Gastrocnemius medialis (tissue), 4 donors: ENCODE results near the gene POPDC2. TPM values are rescaled to one million over a fixed set of nuclear protein-coding genes. Genes with fewer than 3 reads are reported as not detected.

Source experiments
- ATAC-seq, 2 donors: fragments of 150-250 bp; one replicate each; pipeline ENCODE4 v1.9.1; 2016
- DNase-seq, 2 donors: peaks; one replicate each; pipeline ENCODE4 v3.0.0-alpha.2; 2019
- H3K27ac ChIP-seq, 4 donors: fragments of 200-600 bp; sonication (generic); 1 replicate in 1 of 4; 2 replicates in 3 of 4; pipeline ENCODE4 v1.5.1; 2016 to 2018; ENCODE audit warnings: mild to moderate bottlenecking in 2 of 4, moderate library complexity in 1 of 4
- H3K27me3 ChIP-seq, 3 donors: fragments of 200-600 bp; sonication (generic) in 2 of 3; 1 replicate in 1 of 3; 2 replicates in 2 of 3; pipeline versions ENCODE4 v1.5.1 to v1.6.0; 2016 to 2019; ENCODE audit warnings: mild to moderate bottlenecking in 1 of 3, moderate library complexity in 1 of 3
- H3K36me3 ChIP-seq, 2 donors: fragments of 200-600 bp; sonication (generic) in 1 of 2; one replicate each; pipeline ENCODE4 v1.5.1; 2017 to 2018
- H3K4me1 ChIP-seq, 2 donors: fragments of 200-600 bp; sonication (generic) in 1 of 2; one replicate each; pipeline ENCODE4 v1.5.1; 2016 to 2017; ENCODE audit warnings: mild to moderate bottlenecking in 2 of 2
- H3K4me3 ChIP-seq, 4 donors: fragments of 200-600 bp; sonication (generic) in 3 of 4; 1 replicate in 1 of 4; 2 replicates in 3 of 4; pipeline ENCODE4 v1.5.1; 2016 to 2019; ENCODE audit warnings: mild to moderate bottlenecking in 2 of 4
- H3K9me3 ChIP-seq, 3 donors: fragments of 200-600 bp; sonication (generic) in 2 of 3; 1 replicate in 1 of 3; 2 replicates in 2 of 3; pipeline ENCODE4 v1.5.1; 2016 to 2019
- CTCF ChIP-seq, 5 experiments: fragments of 450-650 bp in 3 of 5; fragments of 200-600 bp in 2 of 5; sonication (generic) in 2 of 5; IDR thresholded peaks in 4 of 5; conservative IDR thresholded peaks in 1 of 5; 1 replicate in 4 of 5; 2 replicates in 1 of 5; pipeline ENCODE4 v1.5.1; 2016 to 2019; ENCODE audit warnings: antibody characterized with exemption in 5 of 5, mild to moderate bottlenecking in 3 of 5, moderate library complexity in 3 of 5
- POLR2A ChIP-seq, 2 donors: fragments of 450-650 bp; IDR thresholded peaks; one replicate each; pipeline ENCODE4 v1.6.1; 2017; ENCODE audit warnings: antibody characterized with exemption in 2 of 2, mild to moderate bottlenecking in 2 of 2, moderate library complexity in 2 of 2
- in situ Hi-C, 4 donors: fragments of 200-750 bp; cut with MboI; loops; one replicate each; pipeline versions ENCODE4 v1.15.0 to v1.8.0; 2017; ENCODE audit warnings: low sequenced_read_pairs in 4 of 4
- intact Hi-C: fragments of 100-400 bp; cut with DNase I; formaldehyde crosslinking; loops from one replicate; pipeline ENCODE4 v1.15.1; 2023; ENCODE audit warnings: low total_unique reads
- total RNA-seq, 4 donors: library from RNA; depleted of rRNA; stranded (reverse); fragments of >200 nt; gene quantifications; one replicate each; pipeline versions ENCODE4 v1.1.0 to v1.2.3, GENCODE V29; 2016

POPDC2 gene
- total RNA-seq, 4 donors from 2014 or later: 7.8 to 38.9 (median 30.3) TPM

DNA sequence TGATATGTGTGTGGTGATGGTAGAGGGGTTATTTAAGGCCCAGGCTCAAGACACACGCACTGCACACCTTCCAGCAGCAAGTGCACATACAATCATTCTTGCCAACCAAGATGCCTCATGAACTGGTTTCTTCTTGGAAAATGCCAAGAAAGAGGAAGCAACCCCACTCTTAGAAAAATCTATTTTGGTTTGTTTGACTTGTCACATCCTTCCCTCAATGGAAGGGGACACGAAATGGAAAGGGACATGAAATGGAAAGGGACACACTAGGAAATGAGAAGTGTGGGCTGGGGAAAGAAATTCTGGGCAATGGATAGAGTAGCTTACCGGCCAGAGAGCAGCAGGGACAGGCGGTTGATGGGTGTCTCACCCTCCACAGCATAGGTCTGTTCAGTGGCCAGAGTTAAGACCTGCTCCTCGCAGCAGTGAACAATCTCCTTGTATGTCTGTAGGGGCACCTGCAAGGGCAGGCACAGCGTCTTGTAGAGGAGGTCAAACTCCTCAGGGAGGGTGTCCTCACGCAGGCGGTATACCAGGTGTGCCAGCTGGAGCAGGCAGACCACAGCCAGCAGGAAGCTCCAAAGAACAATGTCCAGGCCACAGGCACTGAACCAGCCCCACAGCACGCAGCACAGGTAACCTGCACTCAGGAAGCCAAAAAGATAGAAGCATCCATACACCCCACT is 640 bp downstream of the POPDC2 start:
- in situ Hi-C loops: loop anchor here in 1 of 4 donors (10.0 kb wide), 1 partner anchor 85 kb away; the partner anchor contains the start of gene ADPRH
- TF ChIP-seq POLR2A (IDR thresholded peaks at IDR 0.05) (peak in 1 of 2 donors; percentile 32), CTCF (IDR thresholded peaks at IDR 0.05 in 4 of 5, conservative IDR thresholded peaks at IDR 0.05 in 1 of 5) (no peak)
- peak; percentile 17 to 31 for ATAC-seq
- H3K27ac ChIP-seq: peak overlapping the region; percentile 94 to 96 (median 95)
- intact Hi-C loops: loop anchor here (2.0 to 10.0 kb wide), 2 partner anchors 29 to 725 kb away; no protein-coding TSS in a partner anchor
- H3K36me3 ChIP-seq: peaks cover 0 to 6% of the 10 kb centered on the region in 2 donors
- no peaks in the 10 kb centered on the region for H3K9me3 ChIP-seq
- H3K27me3 ChIP-seq: no peaks in the 10 kb centered on the region
- H3K4me3 ChIP-seq: peak overlapping the region; percentile 50 to 61 (median 54)
- peaks cover 61 to 66% of the 10 kb centered on the region in 2 donors for H3K4me1 ChIP-seq
- DNase-seq: peak; percentile 39 to 80

DNA sequence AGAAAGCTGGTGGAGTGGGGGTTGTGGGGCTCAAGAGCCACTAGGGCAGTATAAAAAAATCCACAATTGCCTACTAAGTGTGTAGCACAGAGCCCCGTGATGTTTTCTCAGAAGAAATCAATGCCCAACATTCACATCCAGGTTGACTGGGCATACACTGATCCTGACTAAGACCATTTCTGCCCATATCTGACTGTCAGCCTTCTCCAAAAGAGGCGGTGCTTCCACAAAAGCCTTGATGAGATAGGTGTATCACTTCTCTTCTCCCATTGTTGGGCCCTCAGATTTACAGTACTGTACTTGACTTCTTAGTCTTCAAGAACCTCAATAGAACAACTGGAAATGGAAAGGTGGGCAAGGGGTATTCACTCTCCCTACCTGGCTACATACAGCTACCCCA is 1.4 kb downstream of the POPDC2 start:
- no peaks in the 10 kb centered on the region for H3K27me3 ChIP-seq
- in situ Hi-C loops: no loop called here
- H3K36me3 ChIP-seq: peaks cover 0 to 6% of the 10 kb centered on the region in 2 donors
- TF ChIP-seq POLR2A (IDR thresholded peaks at IDR 0.05) (no peak), CTCF (IDR thresholded peaks at IDR 0.05 in 4 of 5, conservative IDR thresholded peaks at IDR 0.05 in 1 of 5) (no peak)
- H3K4me3 ChIP-seq: peak overlapping the region; percentile 50 to 61 (median 54)
- H3K4me1 ChIP-seq: peaks cover 59 to 61% of the 10 kb centered on the region in 2 donors
- H3K9me3 ChIP-seq: no peaks in the 10 kb centered on the region
- DNase-seq (no peak), ATAC-seq (peak; percentile 40 to 45)
- H3K27ac ChIP-seq: peak overlapping the region; percentile 94 to 96 (median 95)
- intact Hi-C loops: no loop called here

GRCh38 chr3:119657887-119658702 is 2.3 kb downstream of the POPDC2 start:
- intact Hi-C loops: no loop called here
- Histone ChIP-seq H3K27ac (peak overlapping the region; percentile 94 to 96 (median 95)), H3K9me3 (no peaks in the 10 kb centered on the region), H3K4me3 (peak overlapping the region; percentile 50 to 61 (median 54)), H3K4me1 (peaks cover 52 to 56% of the 10 kb centered on the region in 2 donors), H3K27me3 (no peaks in the 10 kb centered on the region), H3K36me3 (peaks cover 0 to 6% of the 10 kb centered on the region in 2 donors)
- ATAC-seq (no peak), DNase-seq (no peak)
- no peak for TF ChIP-seq CTCF (IDR thresholded peaks at IDR 0.05 in 4 of 5, conservative IDR thresholded peaks at IDR 0.05 in 1 of 5)
- no peak for TF ChIP-seq POLR2A (IDR thresholded peaks at IDR 0.05)
- in situ Hi-C loops: no loop called here

DNA sequence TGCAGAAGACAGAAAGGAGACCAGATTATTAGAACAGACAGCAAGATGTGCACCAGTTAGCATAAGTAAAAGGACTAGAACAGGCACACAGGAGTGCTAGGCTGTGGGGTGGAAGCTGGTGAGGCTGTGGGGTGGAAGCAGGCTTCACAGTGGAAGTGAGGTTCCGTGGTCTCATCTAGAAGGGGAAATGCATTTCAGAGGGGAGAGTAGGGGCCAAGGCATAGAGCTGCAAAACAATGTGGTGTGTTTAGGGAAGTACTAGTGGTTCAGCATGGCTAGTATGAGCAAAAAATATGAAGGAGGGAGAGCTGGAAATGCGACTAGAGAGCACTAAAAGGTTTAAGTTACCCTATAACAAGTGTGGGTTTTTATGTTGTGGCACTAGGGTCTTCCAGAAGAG is 6.5 kb downstream of the POPDC2 start:
- no peak for ATAC-seq
- DNase-seq: no peak
- peak overlapping the region; percentile 94 to 96 (median 95) for H3K27ac ChIP-seq
- peaks cover 0 to 7% of the 10 kb centered on the region in 2 donors for H3K36me3 ChIP-seq
- H3K4me1 ChIP-seq: peaks cover 68 to 76% of the 10 kb centered on the region in 2 donors
- intact Hi-C loops: no loop called here
- in situ Hi-C loops: no loop called here
- H3K9me3 ChIP-seq: no peaks in the 10 kb centered on the region
- no peaks in the 10 kb centered on the region for H3K27me3 ChIP-seq
- H3K4me3 ChIP-seq: no peak overlapping the region
- TF ChIP-seq CTCF (IDR thresholded peaks at IDR 0.05 in 4 of 5, conservative IDR thresholded peaks at IDR 0.05 in 1 of 5) (no peak), POLR2A (IDR thresholded peaks at IDR 0.05) (no peak)
